Amniotic stem cell (primary cell): Measurements from ENCODE around the gene COMMD1.

ENCODE experiments used
- DNase-seq: peaks from one replicate; lab custom pipeline; 2025; lab: John Stamatoyannopoulos, UW

Gene COMMD1

GRCh38 chr2:62181843-62182242 lies 276.4 kb downstream of the COMMD1 start:
- no peak for DNase-seq

GRCh38 chr2:62184512-62185230 lies 279.2 kb downstream of the COMMD1 start:
- DNase-seq, result no peak
